GM12872 (cell line): ENCODE results near the gene FLT3.

Experiments used
- TF ChIP-seq, protein P1 (sequence below): IDR thresholded peaks from 3 replicates; pipeline ENCODE4 v1.5.1; 2011; ENCODE audit warnings: low read depth, mild to moderate bottlenecking, low read length, moderate library complexity; ENCODE audit not compliant: insufficient read depth

Gene FLT3

DNA sequence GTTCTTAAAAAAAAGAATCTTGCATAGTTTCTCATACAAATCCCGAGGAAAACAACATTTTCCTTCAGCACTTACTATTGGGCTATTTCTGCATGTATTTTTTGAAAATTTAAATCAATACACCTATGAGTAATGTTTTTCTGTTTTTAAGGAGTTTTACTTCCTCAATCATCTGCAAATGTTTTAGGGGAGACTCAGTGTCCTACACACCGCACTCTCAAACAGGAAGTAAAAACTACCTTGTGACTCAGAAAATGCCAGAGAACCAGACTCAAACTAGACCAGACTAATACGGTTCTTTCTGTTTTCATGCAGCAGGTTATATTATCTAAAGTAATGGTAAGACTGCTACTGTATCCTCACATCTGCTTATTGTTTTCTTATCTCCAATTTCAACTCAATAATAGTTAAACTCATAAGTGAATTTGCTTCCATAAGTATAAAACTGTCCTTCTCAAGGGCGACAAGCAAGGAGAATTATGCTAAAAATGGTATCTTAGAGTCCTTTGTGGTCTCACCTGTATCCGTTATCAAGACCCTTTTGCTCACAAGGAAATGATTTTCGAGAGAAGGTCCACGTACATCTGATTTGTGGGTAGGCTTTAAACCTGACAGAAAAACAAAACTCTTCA is 52.5 kb downstream of the FLT3 start:
- TF ChIP-seq, protein P1, sequence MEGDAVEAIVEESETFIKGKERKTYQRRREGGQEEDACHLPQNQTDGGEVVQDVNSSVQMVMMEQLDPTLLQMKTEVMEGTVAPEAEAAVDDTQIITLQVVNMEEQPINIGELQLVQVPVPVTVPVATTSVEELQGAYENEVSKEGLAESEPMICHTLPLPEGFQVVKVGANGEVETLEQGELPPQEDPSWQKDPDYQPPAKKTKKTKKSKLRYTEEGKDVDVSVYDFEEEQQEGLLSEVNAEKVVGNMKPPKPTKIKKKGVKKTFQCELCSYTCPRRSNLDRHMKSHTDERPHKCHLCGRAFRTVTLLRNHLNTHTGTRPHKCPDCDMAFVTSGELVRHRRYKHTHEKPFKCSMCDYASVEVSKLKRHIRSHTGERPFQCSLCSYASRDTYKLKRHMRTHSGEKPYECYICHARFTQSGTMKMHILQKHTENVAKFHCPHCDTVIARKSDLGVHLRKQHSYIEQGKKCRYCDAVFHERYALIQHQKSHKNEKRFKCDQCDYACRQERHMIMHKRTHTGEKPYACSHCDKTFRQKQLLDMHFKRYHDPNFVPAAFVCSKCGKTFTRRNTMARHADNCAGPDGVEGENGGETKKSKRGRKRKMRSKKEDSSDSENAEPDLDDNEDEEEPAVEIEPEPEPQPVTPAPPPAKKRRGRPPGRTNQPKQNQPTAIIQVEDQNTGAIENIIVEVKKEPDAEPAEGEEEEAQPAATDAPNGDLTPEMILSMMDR, result no peak

DNA sequence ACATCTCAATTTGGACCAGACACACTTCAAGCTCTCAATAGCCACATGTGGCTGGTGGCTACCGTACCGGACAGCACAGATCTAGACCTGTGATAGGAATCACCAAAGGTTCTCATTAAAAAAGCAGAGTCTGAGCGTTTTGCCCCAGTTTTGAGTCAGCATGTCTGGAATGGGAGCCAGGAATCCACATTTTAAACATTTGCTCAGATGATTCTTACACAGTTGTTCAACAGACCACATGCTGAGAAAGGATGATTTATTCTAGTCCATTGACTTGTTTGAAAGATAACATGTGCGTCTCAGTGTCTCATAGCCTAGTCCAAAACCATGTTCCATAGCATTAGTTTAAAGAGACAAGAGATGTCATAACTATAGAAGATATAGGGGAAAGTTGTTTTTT is 53.4 kb downstream of the FLT3 start:
- TF ChIP-seq, protein P1, result no peak

DNA sequence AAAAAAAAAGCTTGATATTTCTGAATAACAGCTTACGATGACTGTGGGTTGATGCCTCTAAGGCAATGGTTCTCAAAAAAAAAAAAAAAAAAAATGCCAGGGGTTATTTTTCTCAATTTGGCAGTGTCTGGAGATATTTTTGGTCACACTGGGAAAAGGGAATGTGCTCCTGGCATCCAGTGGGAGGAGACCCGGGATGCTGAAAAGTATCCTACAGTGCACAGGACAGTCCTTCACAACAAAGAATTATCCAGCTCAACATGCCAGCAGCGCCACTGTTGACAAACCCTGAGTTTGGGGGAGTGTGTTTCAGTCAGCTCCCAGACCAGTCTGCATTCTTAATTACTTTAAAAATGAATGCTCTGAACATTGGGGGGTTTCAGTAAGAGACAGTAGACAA is 54.5 kb downstream of the FLT3 start:
- TF ChIP-seq, protein P1, result no peak

DNA sequence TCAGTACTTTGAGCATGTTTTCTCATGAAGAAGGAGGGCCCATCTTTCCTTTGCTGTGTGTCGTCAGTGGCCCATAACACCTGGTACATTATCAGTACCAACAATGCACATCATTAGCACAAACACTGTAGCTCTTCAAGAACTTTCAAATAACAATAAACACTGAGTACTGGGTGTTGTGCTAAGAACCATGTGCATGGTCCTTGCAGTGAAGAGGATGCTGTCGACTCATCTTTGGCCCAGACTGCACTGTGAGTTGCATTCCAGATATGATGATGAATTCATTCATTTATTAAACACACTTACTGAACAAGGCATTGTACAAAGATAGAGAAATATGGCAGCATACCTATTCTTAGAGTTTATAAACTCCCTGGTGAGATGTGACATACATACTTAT is 55.8 kb downstream of the FLT3 start:
- TF ChIP-seq, protein P1, result no peak

DNA sequence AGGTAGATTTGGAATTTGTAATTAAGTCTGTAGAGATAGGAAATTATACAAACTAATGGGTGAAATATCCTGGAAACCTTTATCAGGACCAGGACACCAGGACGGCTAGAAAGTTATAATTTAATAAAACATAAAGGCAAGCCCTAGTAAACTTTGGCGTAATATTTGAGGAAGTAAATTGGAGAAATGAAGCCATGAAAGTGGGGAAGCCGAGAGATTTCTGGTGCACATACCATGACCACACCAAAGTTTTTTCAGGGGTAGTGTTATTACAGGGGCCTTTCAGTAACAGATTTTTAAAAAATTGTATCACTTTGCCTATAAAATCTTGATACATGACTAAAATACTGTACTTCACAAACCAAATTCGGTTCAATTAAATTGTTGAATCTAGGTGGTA is 57.2 kb downstream of the FLT3 start:
- TF ChIP-seq, protein P1, result no peak

DNA sequence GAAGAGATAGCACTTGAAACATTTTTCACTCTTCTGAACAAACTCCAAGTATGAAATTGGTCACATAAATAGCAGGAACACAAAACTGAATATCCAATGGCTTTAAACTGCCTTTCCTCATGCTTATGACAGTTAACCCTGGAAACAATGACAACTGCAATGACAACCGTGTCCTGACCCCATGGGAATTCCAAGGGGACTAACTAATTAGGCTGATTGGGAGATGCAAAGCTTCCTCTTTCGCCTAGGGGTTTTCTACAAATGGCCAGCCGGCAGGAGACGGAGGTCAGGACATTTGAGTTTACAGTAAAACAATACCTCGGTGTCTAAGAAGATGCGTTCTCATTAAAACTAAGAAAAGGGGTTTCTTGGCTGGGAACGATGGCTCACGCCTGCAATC is 58.9 kb downstream of the FLT3 start:
- TF ChIP-seq, protein P1, result no peak

DNA sequence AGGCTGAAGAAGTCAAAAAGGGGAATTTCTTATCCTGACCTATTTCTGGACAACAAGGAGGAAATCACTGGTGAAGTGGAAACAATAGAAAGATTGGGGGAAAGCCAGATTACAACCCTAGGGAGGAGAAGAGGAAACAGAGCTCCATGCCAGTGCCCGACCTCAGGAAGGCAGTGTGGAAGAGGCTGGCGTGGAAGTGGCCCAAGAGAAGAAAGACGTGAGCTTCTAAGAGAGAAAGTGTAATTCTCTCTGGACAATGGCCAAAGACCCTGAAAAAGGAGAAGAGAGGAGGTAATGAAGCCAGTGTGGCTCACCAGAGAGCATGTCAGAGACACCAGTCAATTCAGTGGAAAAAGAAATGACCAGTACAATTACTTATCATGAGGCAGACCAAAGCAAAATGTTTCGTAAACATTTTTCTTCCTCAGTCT is 59.3 kb downstream of the FLT3 start:
- TF ChIP-seq, protein P1, result no peak

DNA sequence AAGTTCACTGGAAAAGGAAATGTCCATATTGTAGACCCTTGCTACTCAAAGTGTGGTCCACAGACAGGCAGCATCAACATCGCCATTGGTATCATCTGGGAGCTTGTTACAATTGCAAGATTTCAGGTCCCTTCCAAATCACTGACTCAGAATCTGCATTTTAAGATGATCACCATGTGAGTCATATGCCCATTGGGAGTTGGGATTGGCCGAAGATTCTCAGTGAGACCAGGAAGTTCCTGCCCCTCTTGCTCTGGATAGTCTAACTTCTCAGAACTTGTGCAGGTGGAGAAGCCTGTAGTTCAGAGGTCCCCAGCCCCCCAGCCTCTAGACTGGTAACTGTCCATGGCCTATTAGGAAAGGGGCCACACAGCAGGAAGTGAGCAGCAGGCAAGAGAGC is 63.0 kb downstream of the FLT3 start:
- TF ChIP-seq, protein P1, result no peak
